ENCODE data around the gene ABCC6.

The ABCC6 gene

DNA sequence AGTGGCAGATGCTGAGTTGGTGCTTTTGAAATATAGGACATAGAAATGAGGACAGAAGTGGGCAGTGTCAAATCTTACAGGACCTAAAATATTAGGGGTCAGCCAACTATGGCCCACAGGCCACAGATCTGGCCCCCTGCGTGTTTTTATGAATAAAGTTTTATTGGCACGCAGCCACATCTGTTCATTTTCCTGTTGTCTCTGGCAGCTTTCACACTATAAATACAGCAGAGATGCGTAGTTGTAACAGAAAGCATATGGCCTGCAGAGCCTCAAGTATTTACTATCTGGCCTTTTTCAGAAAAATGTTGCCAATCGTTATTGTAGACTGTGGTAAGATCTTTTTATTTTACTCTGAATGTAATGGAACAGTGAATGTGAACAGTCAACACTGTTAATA, 82.8 kb downstream of the ABCC6 start:
- Histone ChIP-seq H3K27me3 (no peaks in the 10 kb centered on the region), H3K9me3 (no peaks in the 10 kb centered on the region), H3K4me1 (ENCODE audit: control insufficient read depth in 1 of 2, insufficient read depth in 1 of 2, low read depth in 1 of 2, low read length in 1 of 2) (no peaks in the 10 kb centered on the region), H3K4me3 (ENCODE audit: low read depth in 1 of 2, low read length in 1 of 2) (no peak overlapping the region), H3K36me3 (peaks cover 91% of the 10 kb centered on the region), H3K27ac (no peak overlapping the region)
- TF ChIP-seq CTCF (IDR thresholded peaks at IDR 0.05) = no peak

DNA sequence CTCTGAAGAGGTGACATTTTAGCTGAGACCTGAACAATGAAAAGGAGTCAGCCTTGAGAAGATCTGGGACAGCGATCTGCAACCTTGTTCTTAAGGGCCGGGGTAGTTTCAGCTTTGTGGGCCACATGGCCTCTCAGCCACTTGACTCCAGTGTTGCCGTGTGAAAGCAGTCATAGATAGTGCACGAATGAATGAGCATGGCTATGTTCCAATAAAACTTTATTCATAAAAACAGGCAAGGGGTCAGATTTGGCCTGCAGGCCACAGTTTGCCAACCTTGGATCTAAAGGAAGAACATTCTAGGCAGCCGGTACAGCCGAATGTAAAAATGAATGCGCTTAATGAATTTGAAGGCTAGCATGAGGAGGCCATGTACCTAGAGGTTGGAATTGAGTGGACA, 83.5 kb downstream of the ABCC6 start:
- no peaks in the 10 kb centered on the region for H3K9me3 ChIP-seq
- TF ChIP-seq CTCF (IDR thresholded peaks at IDR 0.05) = no peak
- H3K27ac ChIP-seq = no peak overlapping the region
- H3K4me3 ChIP-seq (ENCODE audit: low read depth in 1 of 2, low read length in 1 of 2) = no peak overlapping the region
- H3K27me3 ChIP-seq = no peaks in the 10 kb centered on the region
- H3K36me3 ChIP-seq = peaks cover 91% of the 10 kb centered on the region
- H3K4me1 ChIP-seq (ENCODE audit: control insufficient read depth in 1 of 2, insufficient read depth in 1 of 2, low read depth in 1 of 2, low read length in 1 of 2) = no peaks in the 10 kb centered on the region

GRCh38 chr16:16139061-16139460, 84.2 kb downstream of the ABCC6 start:
- no peaks in the 10 kb centered on the region for H3K9me3 ChIP-seq
- TF ChIP-seq CTCF (IDR thresholded peaks at IDR 0.05) = no peak
- peaks cover 92% of the 10 kb centered on the region for H3K36me3 ChIP-seq
- no peak overlapping the region for H3K27ac ChIP-seq
- no peaks in the 10 kb centered on the region for H3K27me3 ChIP-seq
- H3K4me3 ChIP-seq (ENCODE audit: low read depth in 1 of 2, low read length in 1 of 2) = no peak overlapping the region
- no peaks in the 10 kb centered on the region for H3K4me1 ChIP-seq (ENCODE audit: control insufficient read depth in 1 of 2, insufficient read depth in 1 of 2, low read depth in 1 of 2, low read length in 1 of 2)

- Histone ChIP-seq H3K4me1 (ENCODE audit: control insufficient read depth in 1 of 2, insufficient read depth in 1 of 2, low read depth in 1 of 2, low read length in 1 of 2) (peaks cover 0 to 2% of the 10 kb centered on the region in 2 experiments), H3K27me3 (no peaks in the 10 kb centered on the region), H3K27ac (no peak overlapping the region), H3K9me3 (no peaks in the 10 kb centered on the region), H3K4me3 (ENCODE audit: low read depth in 1 of 2, low read length in 1 of 2) (no peak overlapping the region), H3K36me3 (peaks cover 95% of the 10 kb centered on the region)
- no peak for TF ChIP-seq CTCF (IDR thresholded peaks at IDR 0.05)
Measured at GRCh38 chr16:16138034-16138635, 85.2 kb downstream of the ABCC6 start.

GRCh38 chr16:16137110-16137509, 86.2 kb downstream of the ABCC6 start:
- no peak for TF ChIP-seq CTCF (IDR thresholded peaks at IDR 0.05)
- H3K36me3 ChIP-seq = peaks cover 97% of the 10 kb centered on the region

More at GRCh38 chr16:16137110-16137509, 86.2 kb downstream of the ABCC6 start:
- Histone ChIP-seq H3K4me3 (ENCODE audit: low read depth in 1 of 2, low read length in 1 of 2) (no peak overlapping the region), H3K4me1 (ENCODE audit: control insufficient read depth in 1 of 2, insufficient read depth in 1 of 2, low read depth in 1 of 2, low read length in 1 of 2) (peaks cover 0 to 2% of the 10 kb centered on the region in 2 experiments), H3K27me3 (no peaks in the 10 kb centered on the region), H3K9me3 (no peaks in the 10 kb centered on the region), H3K27ac (no peak overlapping the region)
